ENCODE data around the gene SERPINF2.
A peak's percentile ranks its signal among the peaks of the same experiment; 100 is the strongest.

The SERPINF2 gene

GRCh38 chr17:1725642-1726511 lies 16.8 kb upstream of the SERPINF2 start:
- H3K27ac ChIP-seq: peak overlapping the region in 1 of 2 donors; percentile 92
- DNase-seq (ENCODE audit: low spot score): peak; percentile 74
- H3K4me3 ChIP-seq: peak overlapping the region; percentile 91
- TF ChIP-seq CTCF (IDR thresholded peaks at IDR 0.05): no peak

DNA sequence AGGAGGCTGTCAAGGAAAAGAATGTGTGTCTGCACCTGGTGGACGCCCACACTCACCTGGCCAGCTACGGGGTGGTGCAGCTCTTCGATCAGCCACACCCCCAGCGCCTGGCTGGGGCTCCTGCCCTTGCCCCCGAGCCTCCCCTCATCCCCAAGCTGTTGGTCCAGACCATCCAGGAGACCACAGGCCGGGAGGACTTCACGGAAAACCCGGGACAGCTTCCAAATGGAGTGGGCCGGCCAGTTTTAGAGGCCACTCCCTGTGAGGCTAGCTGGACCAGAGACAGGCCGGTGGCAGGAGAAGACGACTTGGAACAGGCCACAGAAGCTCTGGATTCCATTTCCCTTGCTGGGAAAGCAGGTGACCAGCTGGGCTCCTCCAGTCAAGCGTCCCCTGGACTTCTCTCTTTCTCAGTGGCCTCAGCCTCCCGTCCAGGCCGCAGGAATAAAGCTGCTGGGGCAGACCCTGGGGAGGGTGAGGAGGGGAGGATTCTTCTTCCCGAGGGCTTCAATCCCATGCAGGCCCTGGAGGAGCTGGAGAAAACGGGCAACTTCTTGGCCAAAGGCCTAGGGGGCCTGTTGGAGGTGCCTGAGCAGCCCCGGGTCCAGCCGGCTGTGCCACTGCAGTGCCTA lies 15.9 kb upstream of the SERPINF2 start:
- no peak overlapping the region for H3K4me3 ChIP-seq
- TF ChIP-seq CTCF (IDR thresholded peaks at IDR 0.05): no peak
- DNase-seq (ENCODE audit: low spot score): no peak
- H3K27ac ChIP-seq: no peak overlapping the region

DNA sequence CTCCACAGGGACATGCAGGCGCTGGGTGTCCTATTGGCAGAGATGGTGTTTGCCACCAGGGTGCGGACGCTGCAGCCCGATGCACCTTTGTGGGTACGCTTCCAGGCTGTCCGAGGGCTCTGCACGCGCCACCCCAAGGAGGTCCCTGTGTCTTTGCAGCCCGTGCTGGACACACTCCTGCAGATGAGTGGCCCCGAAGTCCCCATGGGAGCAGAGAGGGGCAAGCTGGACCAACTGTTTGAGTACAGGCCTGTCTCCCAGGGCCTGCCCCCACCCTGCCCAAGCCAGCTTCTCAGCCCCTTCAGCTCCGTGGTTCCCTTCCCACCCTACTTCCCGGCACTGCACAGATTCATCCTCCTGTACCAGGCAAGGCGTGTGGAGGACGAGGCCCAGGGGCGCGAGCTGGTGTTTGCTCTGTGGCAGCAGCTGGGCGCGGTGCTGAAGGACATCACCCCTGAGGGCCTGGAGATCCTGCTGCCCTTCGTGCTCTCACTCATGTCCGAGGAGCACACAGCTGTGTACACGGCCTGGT lies 15.3 kb upstream of the SERPINF2 start:
- no peak for TF ChIP-seq CTCF (IDR thresholded peaks at IDR 0.05)
- DNase-seq (ENCODE audit: low spot score): peak; percentile 73
- H3K4me3 ChIP-seq: no peak overlapping the region
- no peak overlapping the region for H3K27ac ChIP-seq

GRCh38 chr17:1727876-1728630 lies 14.6 kb upstream of the SERPINF2 start:
- TF ChIP-seq CTCF (IDR thresholded peaks at IDR 0.05): no peak
- Histone ChIP-seq H3K27ac (no peak overlapping the region), H3K4me3 (no peak overlapping the region)
- DNase-seq (ENCODE audit: low spot score): no peak

DNA sequence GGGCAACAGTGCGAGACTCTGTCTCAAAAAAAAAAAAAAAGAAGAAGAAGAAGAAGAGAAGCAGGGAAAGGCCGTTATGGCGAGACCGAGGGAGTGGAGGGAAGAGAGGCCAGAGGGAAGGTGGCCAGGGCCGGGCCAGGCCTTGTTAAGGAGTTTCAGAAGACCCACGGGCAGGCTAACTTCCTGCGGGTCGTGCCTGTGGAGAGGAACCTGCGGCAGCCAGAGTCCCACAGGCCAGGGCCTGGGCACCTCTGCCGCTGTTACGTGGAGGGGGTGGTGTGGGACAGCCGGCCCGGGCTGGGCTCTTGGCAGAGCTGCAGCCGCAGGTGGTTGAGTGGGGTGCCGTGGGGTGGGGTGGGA lies 12.7 kb upstream of the SERPINF2 start:
- DNase-seq (ENCODE audit: low spot score): no peak
- Histone ChIP-seq H3K4me3 (peak overlapping the region; percentile 55), H3K27ac (peak overlapping the region in 1 of 2 donors; percentile 95)
- no peak for TF ChIP-seq CTCF (IDR thresholded peaks at IDR 0.05)

DNA sequence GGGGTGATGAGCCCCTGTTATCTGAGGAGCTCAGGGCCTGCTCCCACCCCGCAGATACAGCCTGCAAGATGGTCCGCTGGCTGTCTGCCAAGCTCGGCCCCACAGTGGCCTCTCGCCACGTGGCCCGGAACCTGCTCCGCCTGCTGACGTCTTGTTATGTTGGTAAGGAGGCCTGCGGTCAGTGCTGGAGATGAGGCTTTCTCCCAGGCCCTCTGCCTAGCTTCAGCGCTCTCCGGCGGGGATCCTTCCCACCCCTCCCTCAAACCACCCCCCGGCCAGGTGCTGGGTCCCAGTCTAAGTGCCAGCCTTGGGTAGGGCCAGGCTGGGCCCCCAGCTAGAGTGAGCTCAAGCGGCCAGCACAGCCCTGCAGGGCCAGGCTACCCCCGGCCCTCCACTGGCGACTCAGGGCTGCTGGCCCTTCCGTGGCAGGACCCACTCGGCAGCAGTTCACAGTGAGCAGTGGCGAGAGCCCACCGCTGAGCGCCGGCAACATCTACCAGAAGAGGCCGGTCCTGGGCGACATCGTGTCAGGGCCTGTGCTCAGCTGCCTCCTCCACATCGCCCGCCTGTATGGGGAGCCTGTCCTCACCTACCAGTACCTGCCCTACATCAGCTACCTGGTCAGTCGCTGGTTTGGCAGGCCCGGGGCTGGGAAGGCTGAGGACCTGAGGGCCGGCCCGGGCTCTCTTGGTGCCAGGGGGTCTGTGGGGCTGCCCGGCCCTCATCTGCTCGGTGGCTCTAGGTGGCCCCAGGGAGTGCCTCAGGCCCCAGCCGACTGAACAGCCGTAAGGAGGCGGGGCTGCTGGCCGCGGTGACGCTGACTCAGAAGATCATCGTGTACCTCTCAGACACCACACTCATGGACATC lies 12.1 kb upstream of the SERPINF2 start:
- no peak for DNase-seq (ENCODE audit: low spot score)
- TF ChIP-seq CTCF (IDR thresholded peaks at IDR 0.05): no peak
- H3K27ac ChIP-seq: peak overlapping the region; percentile 52 to 95
- peak overlapping the region; percentile 55 for H3K4me3 ChIP-seq

All from coronary artery (tissue), 2 donors.